ENCODE measurements around the gene FOXB2. TPM values are rescaled to one million over a fixed set of nuclear protein-coding genes. Genes with fewer than 3 reads are reported as not detected.

The FOXB2 gene
- total and polyA plus RNA-seq, 3 donors from 2014 or later: not detected

DNA sequence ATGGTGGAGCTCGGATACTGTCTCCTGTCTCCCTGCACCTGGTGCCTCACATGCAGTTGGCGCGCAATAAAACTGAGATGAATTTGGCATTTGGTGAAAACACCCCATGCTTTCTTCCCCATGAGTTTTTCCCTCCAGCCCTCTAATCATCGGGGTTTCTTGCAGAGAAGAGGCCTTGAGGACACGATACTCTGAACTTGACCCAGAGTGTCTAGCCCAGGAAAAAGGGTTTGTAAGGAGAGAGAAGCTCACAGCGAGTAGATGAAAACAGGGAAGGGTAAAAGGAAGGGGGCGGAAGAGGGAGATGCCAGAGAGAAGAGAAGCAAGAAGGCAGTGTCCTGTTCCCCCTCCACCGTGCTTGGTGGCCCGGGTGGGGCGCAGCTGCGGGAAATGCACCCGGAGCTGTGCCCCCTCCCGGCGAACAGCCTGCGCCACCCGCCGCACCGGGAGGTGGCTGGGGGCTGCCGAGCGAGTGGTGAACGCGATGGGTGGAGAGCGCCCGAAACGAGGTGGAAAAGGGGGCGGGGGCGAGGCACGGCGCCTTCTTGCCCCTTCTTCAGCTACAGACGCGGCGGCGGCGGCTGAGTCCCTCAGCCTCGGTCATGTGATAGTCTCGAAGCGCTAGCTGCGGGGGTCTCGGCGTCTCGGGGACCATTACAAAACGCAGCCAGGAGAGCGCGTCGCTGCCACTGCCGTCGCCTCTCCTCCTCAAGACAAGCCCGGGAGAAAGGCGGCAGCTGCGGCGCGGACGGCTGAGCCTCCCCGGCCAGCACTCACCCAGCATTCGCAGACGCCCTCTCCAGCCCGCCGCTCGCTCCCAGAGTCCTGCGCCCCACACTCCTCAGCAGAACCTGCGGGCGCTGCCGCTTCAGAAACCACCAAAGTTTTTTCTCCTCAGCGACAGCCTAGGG lies 1.1 kb upstream of the FOXB2 start:
- peak overlapping the region in 1 of 2 donors; percentile 29 for H3K4me3 ChIP-seq

DNA sequence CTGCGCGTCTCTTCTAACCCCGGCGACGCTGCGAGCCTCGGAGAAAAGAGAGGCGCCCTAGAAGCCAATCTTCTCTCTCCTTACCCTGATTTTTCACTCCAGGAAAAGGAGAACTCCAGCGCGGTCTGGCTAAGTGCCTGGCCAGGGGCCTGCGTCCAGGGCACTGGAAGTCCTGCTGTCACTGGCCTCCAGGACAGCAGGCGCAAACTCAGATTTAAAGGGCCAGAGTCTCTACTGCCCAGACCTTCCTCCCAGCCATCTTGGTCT lies 553 bp upstream of the FOXB2 start:
- 1 to 5% methylated on average over 8 to 12 of the region's 12 CpGs for WGBS, 2 donors
- H3K27me3 ChIP-seq: peaks cover 18% of the 10 kb centered on the region
- DNase-seq: no peak
- peaks cover 31% of the 10 kb centered on the region for H3K4me1 ChIP-seq
- TF ChIP-seq, protein P1, sequence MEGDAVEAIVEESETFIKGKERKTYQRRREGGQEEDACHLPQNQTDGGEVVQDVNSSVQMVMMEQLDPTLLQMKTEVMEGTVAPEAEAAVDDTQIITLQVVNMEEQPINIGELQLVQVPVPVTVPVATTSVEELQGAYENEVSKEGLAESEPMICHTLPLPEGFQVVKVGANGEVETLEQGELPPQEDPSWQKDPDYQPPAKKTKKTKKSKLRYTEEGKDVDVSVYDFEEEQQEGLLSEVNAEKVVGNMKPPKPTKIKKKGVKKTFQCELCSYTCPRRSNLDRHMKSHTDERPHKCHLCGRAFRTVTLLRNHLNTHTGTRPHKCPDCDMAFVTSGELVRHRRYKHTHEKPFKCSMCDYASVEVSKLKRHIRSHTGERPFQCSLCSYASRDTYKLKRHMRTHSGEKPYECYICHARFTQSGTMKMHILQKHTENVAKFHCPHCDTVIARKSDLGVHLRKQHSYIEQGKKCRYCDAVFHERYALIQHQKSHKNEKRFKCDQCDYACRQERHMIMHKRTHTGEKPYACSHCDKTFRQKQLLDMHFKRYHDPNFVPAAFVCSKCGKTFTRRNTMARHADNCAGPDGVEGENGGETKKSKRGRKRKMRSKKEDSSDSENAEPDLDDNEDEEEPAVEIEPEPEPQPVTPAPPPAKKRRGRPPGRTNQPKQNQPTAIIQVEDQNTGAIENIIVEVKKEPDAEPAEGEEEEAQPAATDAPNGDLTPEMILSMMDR (IDR thresholded peaks at IDR 0.05): no peak
- no peak for TF ChIP-seq POLR2A (IDR thresholded peaks at IDR 0.05)
- no peaks in the 10 kb centered on the region for H3K9me3 ChIP-seq
- intact Hi-C loops (cut with DNase I; ENCODE audit: low total_unique reads): no loop called here
- H3K36me3 ChIP-seq (ENCODE audit: low read depth, missing control alignments): no peaks in the 10 kb centered on the region
- H3K4me3 ChIP-seq: no peak overlapping the region
- H3K27ac ChIP-seq: no peak overlapping the region

More for the DNA sequence above, 1.1 kb upstream of the FOXB2 start:
- H3K4me1 ChIP-seq: peaks cover 31% of the 10 kb centered on the region
- 1 to 4% methylated on average over 28 to 64 of the region's 64 CpGs for WGBS, 2 donors
- H3K27ac ChIP-seq: no peak overlapping the region
- intact Hi-C loops (cut with DNase I; ENCODE audit: low total_unique reads): no loop called here
- no peak for DNase-seq
- H3K9me3 ChIP-seq: no peaks in the 10 kb centered on the region
- H3K36me3 ChIP-seq (ENCODE audit: low read depth, missing control alignments): no peaks in the 10 kb centered on the region
- TF ChIP-seq, protein P1 (IDR thresholded peaks at IDR 0.05): no peak
- TF ChIP-seq POLR2A (IDR thresholded peaks at IDR 0.05): no peak
- peaks cover 21% of the 10 kb centered on the region for H3K27me3 ChIP-seq

DNA sequence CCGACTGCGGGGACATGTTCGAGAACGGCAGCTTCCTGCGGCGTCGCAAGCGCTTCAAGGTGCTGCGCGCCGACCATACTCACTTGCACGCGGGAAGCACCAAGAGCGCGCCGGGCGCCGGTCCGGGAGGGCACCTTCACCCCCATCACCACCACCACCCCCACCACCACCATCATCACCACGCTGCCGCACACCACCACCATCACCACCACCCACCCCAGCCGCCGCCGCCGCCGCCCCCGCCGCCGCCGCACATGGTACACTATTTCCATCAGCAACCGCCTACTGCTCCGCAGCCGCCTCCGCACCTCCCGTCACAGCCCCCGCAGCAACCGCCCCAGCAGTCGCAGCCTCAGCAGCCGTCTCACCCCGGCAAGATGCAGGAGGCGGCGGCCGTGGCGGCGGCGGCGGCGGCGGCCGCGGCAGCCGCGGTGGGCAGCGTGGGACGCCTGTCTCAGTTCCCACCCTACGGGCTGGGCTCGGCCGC lies 514 bp downstream of the FOXB2 start:
- H3K36me3 ChIP-seq (ENCODE audit: low read depth, missing control alignments): no peaks in the 10 kb centered on the region
- H3K9me3 ChIP-seq: no peaks in the 10 kb centered on the region
- TF ChIP-seq, protein P1 (IDR thresholded peaks at IDR 0.05): no peak
- intact Hi-C loops (cut with DNase I; ENCODE audit: low total_unique reads): no loop called here
- H3K27me3 ChIP-seq: peaks cover 18% of the 10 kb centered on the region
- H3K27ac ChIP-seq: no peak overlapping the region
- no peak overlapping the region for H3K4me3 ChIP-seq
- DNase-seq: no peak
- H3K4me1 ChIP-seq: peaks cover 28% of the 10 kb centered on the region
- 0 to 1% methylated on average over 2 to 52 of the region's 58 CpGs for WGBS, 2 donors

DNA sequence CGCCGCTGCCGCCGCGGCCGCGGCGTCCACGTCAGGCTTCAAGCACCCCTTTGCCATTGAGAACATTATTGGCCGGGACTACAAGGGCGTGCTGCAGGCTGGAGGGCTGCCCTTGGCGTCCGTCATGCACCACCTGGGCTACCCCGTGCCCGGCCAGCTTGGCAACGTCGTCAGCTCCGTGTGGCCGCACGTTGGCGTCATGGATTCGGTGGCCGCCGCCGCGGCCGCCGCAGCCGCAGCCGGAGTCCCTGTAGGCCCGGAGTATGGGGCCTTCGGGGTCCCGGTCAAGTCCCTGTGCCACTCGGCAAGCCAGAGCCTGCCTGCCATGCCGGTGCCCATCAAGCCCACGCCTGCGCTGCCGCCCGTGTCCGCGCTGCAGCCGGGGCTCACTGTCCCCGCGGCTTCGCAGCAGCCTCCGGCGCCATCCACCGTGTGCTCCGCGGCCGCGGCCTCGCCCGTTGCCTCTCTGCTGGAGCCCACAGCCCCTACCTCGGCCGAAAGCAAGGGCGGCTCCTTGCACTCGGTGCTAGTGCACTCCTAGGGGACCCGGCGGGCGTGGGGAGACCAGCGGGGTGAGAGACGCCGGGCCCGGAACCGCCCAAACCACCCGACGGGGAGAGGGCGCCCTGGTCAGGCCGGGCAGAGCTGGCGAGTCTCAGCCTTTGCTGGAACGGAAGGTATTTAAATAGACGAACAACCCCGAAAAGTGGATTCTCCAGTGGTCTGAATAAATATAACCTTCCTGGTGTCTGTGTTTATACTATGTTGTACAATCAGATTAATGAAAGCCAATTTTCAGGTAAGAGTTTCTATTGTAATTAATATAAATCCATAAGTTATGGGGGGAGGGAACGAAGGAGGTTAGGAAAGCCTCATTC lies 1.2 kb downstream of the FOXB2 start:
- WGBS, 2 donors: 3 to 9% methylated on average over 10 to 61 of the region's 75 CpGs
- Histone ChIP-seq H3K4me1 (peaks cover 28% of the 10 kb centered on the region), H3K27ac (no peak overlapping the region), H3K4me3 (peak overlapping the region in 1 of 2 donors; percentile 23), H3K36me3 (ENCODE audit: low read depth, missing control alignments) (no peaks in the 10 kb centered on the region), H3K9me3 (no peaks in the 10 kb centered on the region), H3K27me3 (peaks cover 18% of the 10 kb centered on the region)
- no peak for DNase-seq
- no peak for TF ChIP-seq POLR2A (IDR thresholded peaks at IDR 0.05)
- TF ChIP-seq, protein P1 (IDR thresholded peaks at IDR 0.05): no peak
- intact Hi-C loops (cut with DNase I; ENCODE audit: low total_unique reads): no loop called here
